IPS-20b (cell line): ENCODE results near the gene STARD7.
A peak's percentile ranks its signal among the peaks of the same experiment; 100 is the strongest.

Experiments
- H3K27ac ChIP-seq: one replicate; pipeline ENCODE4 v1.5.1; 2013; ENCODE audit warnings: low read length
- H3K27me3 ChIP-seq: 2 replicates; pipeline ENCODE4 v1.6.1; 2013; ENCODE audit warnings: mild to moderate bottlenecking, low read length, inconsistent platforms; ENCODE audit not compliant: insufficient read depth
- H3K36me3 ChIP-seq: 2 replicates; pipeline ENCODE4 v1.6.1; 2013; ENCODE audit warnings: low read depth, mild to moderate bottlenecking, inconsistent platforms, low read length, moderate library complexity; ENCODE audit not compliant: insufficient read depth
- H3K4me1 ChIP-seq: 2 replicates; pipeline ENCODE4 v1.6.1; 2013; ENCODE audit warnings: mild to moderate bottlenecking, control low read depth, inconsistent platforms, low read length, moderate library complexity; ENCODE audit not compliant: insufficient read depth
- H3K4me3 ChIP-seq: 2 replicates; pipeline ENCODE4 v1.5.1; 2013; ENCODE audit warnings: mild to moderate bottlenecking, low read length, inconsistent platforms
- H3K9ac ChIP-seq: 2 replicates; pipeline ENCODE4 v1.6.1; 2013; ENCODE audit warnings: low read depth, mild to moderate bottlenecking, inconsistent platforms, low read length, moderate library complexity
- H3K9me3 ChIP-seq: 2 replicates; pipeline ENCODE4 v1.6.1; 2013; ENCODE audit warnings: mild to moderate bottlenecking, low read depth, low read length, inconsistent platforms; ENCODE audit not compliant: insufficient read depth

STARD7 gene

GRCh38 chr2:96207073-96207773, 1.4 kb downstream of the STARD7 start:
- Histone ChIP-seq H3K27ac (no peak overlapping the region), H3K36me3 (peaks cover 3% of the 10 kb centered on the region), H3K4me3 (peak overlapping the region; percentile 93), H3K9me3 (no peaks in the 10 kb centered on the region), H3K4me1 (peaks cover 16% of the 10 kb centered on the region), H3K27me3 (no peaks in the 10 kb centered on the region), H3K9ac (peak overlapping the region; percentile 95)

- H3K4me1 ChIP-seq = peaks cover 17% of the 10 kb centered on the region
- no peak overlapping the region; the same call in 1 of the 2 replicates for H3K9ac ChIP-seq
- peak overlapping the region; percentile 52 for H3K4me3 ChIP-seq
- no peak overlapping the region for H3K27ac ChIP-seq
- H3K36me3 ChIP-seq = peaks cover 3% of the 10 kb centered on the region
- H3K27me3 ChIP-seq = no peaks in the 10 kb centered on the region
- no peaks in the 10 kb centered on the region for H3K9me3 ChIP-seq
Observed at GRCh38 chr2:96205888-96206287, 2.7 kb downstream of the STARD7 start.

GRCh38 chr2:96204836-96205624, 3.6 kb downstream of the STARD7 start:
- no peaks in the 10 kb centered on the region for H3K9me3 ChIP-seq
- H3K9ac ChIP-seq = peak overlapping the region; percentile 40; the same call in 1 of the 2 replicates
- H3K27me3 ChIP-seq = no peaks in the 10 kb centered on the region
- H3K4me1 ChIP-seq = peaks cover 18% of the 10 kb centered on the region
- H3K36me3 ChIP-seq = peaks cover 3% of the 10 kb centered on the region
- no peak overlapping the region for H3K27ac ChIP-seq
- H3K4me3 ChIP-seq = peak overlapping the region; percentile 52

GRCh38 chr2:96203130-96204028, 5.2 kb downstream of the STARD7 start:
- H3K27ac ChIP-seq = no peak overlapping the region
- no peaks in the 10 kb centered on the region for H3K9me3 ChIP-seq
- H3K9ac ChIP-seq = no peak overlapping the region
- H3K36me3 ChIP-seq = peaks cover 3% of the 10 kb centered on the region
- H3K4me3 ChIP-seq = no peak overlapping the region
- H3K4me1 ChIP-seq = peaks cover 23% of the 10 kb centered on the region
- no peaks in the 10 kb centered on the region for H3K27me3 ChIP-seq

GRCh38 chr2:96202152-96202854, 6.3 kb downstream of the STARD7 start:
- Histone ChIP-seq H3K9me3 (no peaks in the 10 kb centered on the region), H3K36me3 (peaks cover 3% of the 10 kb centered on the region), H3K4me1 (peaks cover 21% of the 10 kb centered on the region), H3K27me3 (no peaks in the 10 kb centered on the region), H3K9ac (no peak overlapping the region), H3K4me3 (no peak overlapping the region), H3K27ac (no peak overlapping the region)

GRCh38 chr2:96201338-96201737, 7.3 kb downstream of the STARD7 start:
- Histone ChIP-seq H3K27ac (no peak overlapping the region), H3K27me3 (no peaks in the 10 kb centered on the region)

GRCh38 chr2:96198921-96199320, 9.7 kb downstream of the STARD7 start:
- Histone ChIP-seq H3K27me3 (no peaks in the 10 kb centered on the region), H3K4me3 (no peak overlapping the region), H3K27ac (no peak overlapping the region), H3K4me1 (peaks cover 10% of the 10 kb centered on the region; the same call in 1 of the 2 replicates), H3K9ac (no peak overlapping the region), H3K9me3 (no peaks in the 10 kb centered on the region), H3K36me3 (peaks cover 21% of the 10 kb centered on the region)

More at GRCh38 chr2:96201338-96201737, 7.3 kb downstream of the STARD7 start:
- peaks cover 16% of the 10 kb centered on the region; the same call in 1 of the 2 replicates for H3K4me1 ChIP-seq
- no peak overlapping the region for H3K9ac ChIP-seq
- H3K4me3 ChIP-seq = no peak overlapping the region
- no peaks in the 10 kb centered on the region for H3K9me3 ChIP-seq
- H3K36me3 ChIP-seq = peaks cover 3% of the 10 kb centered on the region

GRCh38 chr2:96197546-96198255, 10.9 kb downstream of the STARD7 start:
- Histone ChIP-seq H3K9ac (no peak overlapping the region), H3K4me3 (no peak overlapping the region), H3K27ac (no peak overlapping the region), H3K9me3 (no peaks in the 10 kb centered on the region), H3K4me1 (peaks cover 10% of the 10 kb centered on the region; the same call in 1 of the 2 replicates), H3K27me3 (no peaks in the 10 kb centered on the region), H3K36me3 (peaks cover 30% of the 10 kb centered on the region)

GRCh38 chr2:96195410-96196066, 13.1 kb downstream of the STARD7 start:
- Histone ChIP-seq H3K27ac (no peak overlapping the region), H3K9me3 (no peaks in the 10 kb centered on the region), H3K4me3 (no peak overlapping the region), H3K36me3 (peaks cover 52% of the 10 kb centered on the region), H3K27me3 (no peaks in the 10 kb centered on the region), H3K9ac (no peak overlapping the region), H3K4me1 (peaks cover 7% of the 10 kb centered on the region; the same call in 1 of the 2 replicates)

GRCh38 chr2:96191937-96192670, 16.5 kb downstream of the STARD7 start:
- Histone ChIP-seq H3K4me1 (no peaks in the 10 kb centered on the region), H3K27ac (no peak overlapping the region), H3K9me3 (no peaks in the 10 kb centered on the region), H3K27me3 (no peaks in the 10 kb centered on the region), H3K9ac (no peak overlapping the region), H3K4me3 (no peak overlapping the region), H3K36me3 (peaks cover 82% of the 10 kb centered on the region)
